Measurements from ENCODE around the gene DYNC1I1.

DYNC1I1 gene

GRCh38 chr7:96034940-96035727 lies 262.8 kb downstream of the DYNC1I1 start:
- no peak for DNase-seq (ENCODE audit: low read depth, low spot score)
- no peak for TF ChIP-seq CTCF (IDR thresholded peaks at IDR 0.05; ENCODE audit: insufficient read depth, low read length, missing control alignments)

GRCh38 chr7:96040250-96040772 lies 268.0 kb downstream of the DYNC1I1 start:
- no peak for DNase-seq (ENCODE audit: low read depth, low spot score)
- ChIA-PET CTCF (no interaction called here), POLR2A (no interaction called here)
- H3K4me3 ChIP-seq (ENCODE audit: low read depth, low read length) = no peak overlapping the region
- TF ChIP-seq CTCF (IDR thresholded peaks at IDR 0.05; ENCODE audit: insufficient read depth, low read length, missing control alignments) = no peak

More at GRCh38 chr7:96034940-96035727, 262.8 kb downstream of the DYNC1I1 start:
- H3K4me3 ChIP-seq (ENCODE audit: low read depth, low read length) = no peak overlapping the region
- ChIA-PET POLR2A (interaction anchor here (0.5 kb wide), 1 partner anchor 23 kb away, joined by 3 read pairs; no protein-coding TSS in a partner anchor), CTCF (no interaction called here)

- TF ChIP-seq CTCF (IDR thresholded peaks at IDR 0.05; ENCODE audit: insufficient read depth, low read length, missing control alignments) = no peak
- CTCF ChIA-PET = no interaction called here
- no peak overlapping the region for H3K4me3 ChIP-seq (ENCODE audit: low read depth, low read length)
- POLR2A ChIA-PET = no interaction called here
- no peak for DNase-seq (ENCODE audit: low read depth, low spot score)
Observed at GRCh38 chr7:96041171-96041570, 268.8 kb downstream of the DYNC1I1 start.

- CTCF ChIA-PET = no interaction called here
Observed at GRCh38 chr7:96045181-96045580, 272.8 kb downstream of the DYNC1I1 start.

GRCh38 chr7:96045919-96046318 lies 273.6 kb downstream of the DYNC1I1 start:
- H3K4me3 ChIP-seq (ENCODE audit: low read depth, low read length) = no peak overlapping the region
- DNase-seq (ENCODE audit: low read depth, low spot score) = no peak
- ChIA-PET CTCF (no interaction called here), POLR2A (no interaction called here)
- no peak for TF ChIP-seq CTCF (IDR thresholded peaks at IDR 0.05; ENCODE audit: insufficient read depth, low read length, missing control alignments)

More at GRCh38 chr7:96045181-96045580, 272.8 kb downstream of the DYNC1I1 start:
- no peak for TF ChIP-seq CTCF (IDR thresholded peaks at IDR 0.05; ENCODE audit: insufficient read depth, low read length, missing control alignments)
- no peak for DNase-seq (ENCODE audit: low read depth, low spot score)
- H3K4me3 ChIP-seq (ENCODE audit: low read depth, low read length) = no peak overlapping the region
- POLR2A ChIA-PET = no interaction called here

GRCh38 chr7:96052289-96052688 lies 279.9 kb downstream of the DYNC1I1 start:
- no peak for TF ChIP-seq CTCF (IDR thresholded peaks at IDR 0.05; ENCODE audit: insufficient read depth, low read length, missing control alignments)
- CTCF ChIA-PET = no interaction called here
- H3K4me3 ChIP-seq (ENCODE audit: low read depth, low read length) = no peak overlapping the region
- POLR2A ChIA-PET = no interaction called here
- no peak for DNase-seq (ENCODE audit: low read depth, low spot score)
